HG02840 (cell line): ENCODE data around the gene KIAA1755.

Source experiments
- ATAC-seq: cut with Tn5 transposase; IDR thresholded peaks from one replicate; pipeline ENCODE4 v1.9.1; 2021; ENCODE audit warnings: mild to moderate bottlenecking, moderate library complexity, moderate number of reproducible peaks; ENCODE audit not compliant: unreplicated experiment, low FRiP score

The KIAA1755 gene

DNA sequence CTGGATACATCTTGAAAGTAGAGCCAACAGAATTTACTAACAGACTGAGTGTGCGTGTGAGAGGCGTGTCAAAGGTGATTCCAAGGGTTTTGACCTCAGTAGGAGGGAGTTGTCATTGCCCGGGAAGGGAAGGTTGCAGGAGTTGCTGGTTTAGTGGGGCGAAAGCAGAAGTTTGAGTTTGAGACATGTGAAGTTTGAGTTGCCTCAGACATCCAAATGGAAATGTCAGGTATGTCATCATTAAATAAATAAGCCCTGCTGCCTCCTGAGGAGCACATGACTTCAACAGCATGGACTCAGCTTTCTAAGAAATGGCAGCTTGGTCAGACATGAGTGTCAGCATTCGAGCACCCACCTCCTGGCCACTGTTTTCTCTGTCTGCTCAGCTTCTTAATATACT is 68.9 kb downstream of the KIAA1755 start:
- ATAC-seq = no peak

DNA sequence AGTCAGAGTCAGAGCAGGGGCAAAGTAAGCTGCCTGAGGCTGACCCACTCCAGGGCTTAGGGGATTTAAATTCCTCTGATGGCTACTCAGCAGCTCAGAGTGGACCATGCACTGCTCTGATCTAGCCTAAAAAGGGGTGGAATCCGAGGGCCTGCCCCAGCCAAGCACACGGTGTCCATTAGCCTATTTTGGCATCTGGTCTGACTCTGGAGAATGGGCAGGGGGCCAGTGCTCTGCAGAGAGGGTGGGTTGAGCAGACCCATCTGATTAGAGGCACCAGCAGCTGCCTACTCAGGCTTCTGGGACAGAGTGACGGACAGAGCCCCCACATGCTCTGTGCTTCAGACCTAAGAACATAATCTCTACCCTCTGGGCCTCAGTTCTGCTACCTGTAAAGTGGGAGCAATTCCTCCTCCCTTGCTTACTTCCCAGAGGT is 69.6 kb downstream of the KIAA1755 start:
- ATAC-seq = no peak

DNA sequence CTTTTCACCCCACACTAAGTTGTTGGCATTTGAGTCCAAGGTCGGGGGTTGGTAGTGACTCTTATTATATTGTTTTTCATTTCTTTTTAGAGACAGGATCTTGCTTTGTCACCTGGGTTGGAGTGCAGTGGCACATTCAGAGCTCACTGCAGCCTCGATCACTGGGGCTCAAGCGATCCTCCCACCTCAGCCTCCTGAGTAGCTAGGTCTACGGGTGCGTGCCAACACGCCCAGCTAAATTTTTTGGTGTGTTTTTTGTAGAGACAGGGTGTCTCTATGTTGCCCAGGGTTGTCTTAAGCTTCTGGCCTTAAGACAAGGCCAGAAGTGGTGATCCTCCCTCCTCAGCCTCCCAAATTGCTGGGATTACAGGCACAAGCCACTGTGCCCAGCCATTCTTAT is 70.4 kb downstream of the KIAA1755 start:
- no peak for ATAC-seq

DNA sequence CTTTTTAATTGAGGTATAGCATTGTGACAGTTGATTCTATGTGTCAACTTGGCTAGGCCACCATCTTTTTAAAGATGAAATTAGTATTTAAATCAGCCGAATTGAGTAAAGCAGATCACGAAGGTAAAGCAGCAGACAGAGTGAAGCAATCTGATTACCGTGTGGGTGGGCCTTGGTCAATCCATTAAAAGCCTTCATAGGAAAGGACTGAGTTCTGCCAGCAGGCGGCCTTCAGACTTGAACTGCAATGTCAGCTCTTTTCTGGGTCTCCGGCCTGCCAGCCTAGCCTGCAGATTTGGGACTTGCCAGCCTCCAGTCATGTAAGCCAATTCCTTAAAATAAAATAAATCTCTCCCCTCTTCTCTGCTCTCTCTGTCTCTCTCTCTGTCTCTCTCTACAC is 73.0 kb downstream of the KIAA1755 start:
- no peak for ATAC-seq

DNA sequence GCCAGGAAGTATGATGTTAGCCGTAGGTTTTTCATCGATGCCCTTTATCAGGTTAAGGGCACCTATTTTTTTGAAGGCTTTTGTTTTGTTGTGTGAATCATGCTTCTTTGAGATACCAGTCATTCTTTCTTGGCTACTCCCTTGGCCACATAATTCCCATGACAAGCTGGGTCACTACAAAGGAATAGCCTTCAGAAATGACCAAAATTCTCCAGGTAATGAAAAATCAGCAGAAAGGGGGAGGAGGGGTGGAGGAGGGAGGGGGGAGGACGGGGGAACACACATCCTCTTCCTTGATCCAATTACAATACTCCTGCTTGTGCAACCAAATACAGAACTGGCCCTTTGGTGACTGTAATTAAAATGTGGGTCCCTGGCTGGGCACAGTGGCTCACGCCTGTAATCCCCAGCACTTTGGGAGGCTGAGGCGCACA is 73.7 kb downstream of the KIAA1755 start:
- ATAC-seq = no peak

DNA sequence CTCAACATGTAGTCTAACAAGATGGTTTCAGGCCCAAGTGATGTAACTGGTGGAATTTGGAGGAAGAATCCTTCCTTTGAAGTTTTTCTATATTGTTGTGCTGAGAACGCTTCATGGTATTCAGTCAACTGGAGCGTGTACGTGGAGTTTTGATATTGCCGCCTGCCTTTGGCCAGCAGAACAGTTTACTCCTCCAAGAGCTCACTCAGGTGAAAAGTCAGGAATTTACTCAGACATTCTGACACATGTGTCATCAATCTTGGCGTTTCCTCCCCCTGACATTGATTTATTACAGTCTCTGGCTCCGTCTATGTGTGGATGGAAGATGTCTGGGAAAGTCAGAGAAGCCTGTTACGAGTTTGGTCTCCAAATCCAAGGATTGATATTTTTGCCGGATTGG is 76.4 kb downstream of the KIAA1755 start:
- ATAC-seq = no peak

DNA sequence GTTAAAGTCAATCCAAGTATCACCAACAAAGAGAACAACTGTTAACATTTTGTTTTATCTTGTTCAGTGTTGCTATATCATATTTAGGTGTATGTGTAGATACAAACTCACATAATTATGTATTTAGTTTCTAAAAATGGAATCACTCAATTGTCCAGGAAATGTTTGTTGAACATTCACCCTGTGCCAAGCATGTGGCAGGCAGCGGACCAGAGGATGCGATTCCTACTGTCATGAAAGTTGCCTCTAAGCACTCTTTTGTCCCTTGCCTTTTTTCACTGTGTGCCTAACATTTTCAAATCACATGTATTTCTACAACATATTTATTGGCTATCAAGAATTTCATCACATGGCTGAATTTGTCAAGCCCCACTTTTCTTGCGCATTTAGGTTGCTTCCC is 78.6 kb downstream of the KIAA1755 start:
- ATAC-seq = no peak

DNA sequence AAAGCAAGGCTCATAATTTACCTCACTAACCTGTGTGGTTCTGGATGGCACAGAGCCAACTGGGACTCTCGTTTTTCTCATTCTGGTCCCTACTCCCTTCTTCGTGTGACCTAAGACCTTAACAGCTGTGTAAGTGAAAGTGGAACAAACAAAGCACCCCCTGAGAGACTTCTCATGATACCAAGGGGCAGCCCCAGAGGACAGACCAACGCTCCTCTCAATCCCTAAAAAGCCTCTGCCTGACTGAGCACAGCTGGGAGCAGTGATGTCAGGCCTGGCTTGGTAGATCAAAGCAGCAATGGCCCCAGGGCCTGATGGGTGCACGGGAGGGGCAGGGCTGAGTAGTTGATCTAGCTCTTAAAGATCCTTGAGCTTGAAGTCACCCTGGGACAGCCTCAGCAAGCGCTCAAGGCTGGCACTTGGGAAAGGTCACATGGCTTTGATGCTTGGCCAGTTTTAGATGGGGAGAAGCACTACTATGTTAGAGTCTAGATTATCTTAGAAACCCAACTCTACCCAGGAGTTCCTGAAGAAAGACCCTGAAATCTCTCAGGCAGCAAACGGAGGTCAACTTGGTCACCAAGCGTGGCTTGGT is 79.2 kb downstream of the KIAA1755 start:
- no peak for ATAC-seq

DNA sequence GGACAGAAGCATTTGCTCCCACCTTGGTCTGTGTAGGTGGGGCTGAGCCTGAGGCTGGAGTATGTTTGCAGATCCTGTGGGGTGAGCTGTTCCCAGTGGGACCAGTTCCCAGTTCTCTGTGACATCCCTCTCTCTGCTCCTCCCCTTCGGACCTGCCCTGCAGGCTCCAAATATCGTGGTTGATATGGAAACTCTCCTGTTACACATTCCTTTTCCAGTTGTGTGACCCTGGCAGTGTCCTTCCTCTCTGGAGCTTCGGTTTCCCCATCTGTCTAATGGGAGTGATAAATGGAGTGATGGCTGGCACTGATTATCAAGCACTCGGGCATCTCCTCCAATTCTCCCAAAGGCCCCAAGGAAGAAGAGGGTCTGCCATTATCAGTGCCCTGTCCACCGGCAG is 79.8 kb downstream of the KIAA1755 start:
- no peak for ATAC-seq

DNA sequence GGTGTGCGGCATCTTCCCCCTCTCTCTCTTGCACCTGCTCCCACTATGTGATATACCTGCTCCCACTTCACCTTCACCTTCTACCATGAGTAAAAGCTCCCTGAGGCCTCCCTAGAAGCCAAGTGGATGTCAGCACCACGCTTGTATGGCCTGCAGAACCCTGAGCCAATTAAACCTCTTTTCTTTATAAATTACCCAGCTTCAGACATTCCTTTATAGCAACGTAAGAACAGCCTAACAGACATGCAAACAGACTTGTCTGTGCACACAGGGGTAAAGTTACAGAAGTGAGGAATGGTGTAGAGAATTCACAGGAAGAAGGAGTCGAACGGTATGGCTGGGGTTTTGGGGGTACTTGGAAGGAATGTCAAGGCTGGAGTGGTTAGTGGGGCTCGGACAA is 80.7 kb downstream of the KIAA1755 start:
- no peak for ATAC-seq

DNA sequence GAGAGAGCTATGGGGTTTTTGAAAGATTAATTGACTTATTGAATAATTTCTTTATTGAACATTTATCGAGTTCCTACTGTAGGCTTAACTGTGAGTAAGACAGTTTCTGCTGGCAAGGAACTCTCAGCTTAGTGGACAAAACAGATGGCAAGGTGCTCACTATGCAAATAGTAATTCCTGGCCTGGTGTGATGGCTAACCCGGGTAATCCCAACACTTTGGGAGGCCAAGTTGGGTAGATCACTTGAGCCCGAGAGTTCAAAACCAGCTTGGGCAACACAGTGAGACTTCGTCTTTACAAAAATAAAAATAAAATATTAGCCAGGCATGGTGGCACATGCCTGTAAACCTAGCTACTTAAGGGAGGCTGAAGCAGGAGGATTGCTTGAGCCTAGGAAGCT is 82.0 kb downstream of the KIAA1755 start:
- ATAC-seq = no peak

DNA sequence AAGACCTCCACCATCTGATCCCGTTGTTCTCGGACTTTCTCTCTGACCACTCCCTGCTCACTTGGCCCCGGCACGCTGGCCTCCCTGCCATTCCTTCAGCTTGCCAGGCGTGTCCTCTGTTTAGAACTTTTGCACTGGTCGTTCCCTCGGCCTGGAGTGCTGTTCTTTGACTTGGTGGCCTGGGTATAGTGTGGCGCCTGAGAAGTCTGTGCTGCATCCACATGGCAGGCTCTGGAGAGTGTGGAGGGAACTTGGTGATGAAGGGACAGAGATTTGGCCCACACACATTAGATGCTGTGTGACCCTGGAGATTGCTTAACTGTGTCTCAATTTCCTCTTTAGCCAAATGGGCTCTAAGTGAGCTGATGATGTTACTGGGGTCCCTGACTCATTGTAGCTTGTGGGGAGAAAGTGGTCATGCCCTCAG is 82.5 kb downstream of the KIAA1755 start:
- ATAC-seq = no peak

DNA sequence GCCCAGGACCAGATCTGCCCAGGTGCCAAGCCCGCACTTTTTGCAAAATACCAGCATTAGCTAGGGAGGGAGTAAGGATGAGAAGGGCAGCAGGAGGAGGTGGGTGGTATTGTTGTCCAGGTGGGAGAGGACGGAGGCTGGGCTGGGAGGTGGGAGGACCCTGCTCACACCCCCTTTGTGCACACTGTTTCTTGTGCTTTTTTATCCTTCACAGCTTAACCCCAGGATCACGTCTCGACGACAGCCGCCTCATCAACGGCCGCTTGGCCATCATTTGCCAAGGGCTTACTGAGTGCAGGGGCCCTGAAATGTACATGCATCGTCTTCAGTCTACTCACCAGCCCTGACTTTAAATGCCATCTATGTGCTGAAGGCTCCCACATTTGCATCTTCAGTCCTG is 83.3 kb downstream of the KIAA1755 start:
- no peak for ATAC-seq

DNA sequence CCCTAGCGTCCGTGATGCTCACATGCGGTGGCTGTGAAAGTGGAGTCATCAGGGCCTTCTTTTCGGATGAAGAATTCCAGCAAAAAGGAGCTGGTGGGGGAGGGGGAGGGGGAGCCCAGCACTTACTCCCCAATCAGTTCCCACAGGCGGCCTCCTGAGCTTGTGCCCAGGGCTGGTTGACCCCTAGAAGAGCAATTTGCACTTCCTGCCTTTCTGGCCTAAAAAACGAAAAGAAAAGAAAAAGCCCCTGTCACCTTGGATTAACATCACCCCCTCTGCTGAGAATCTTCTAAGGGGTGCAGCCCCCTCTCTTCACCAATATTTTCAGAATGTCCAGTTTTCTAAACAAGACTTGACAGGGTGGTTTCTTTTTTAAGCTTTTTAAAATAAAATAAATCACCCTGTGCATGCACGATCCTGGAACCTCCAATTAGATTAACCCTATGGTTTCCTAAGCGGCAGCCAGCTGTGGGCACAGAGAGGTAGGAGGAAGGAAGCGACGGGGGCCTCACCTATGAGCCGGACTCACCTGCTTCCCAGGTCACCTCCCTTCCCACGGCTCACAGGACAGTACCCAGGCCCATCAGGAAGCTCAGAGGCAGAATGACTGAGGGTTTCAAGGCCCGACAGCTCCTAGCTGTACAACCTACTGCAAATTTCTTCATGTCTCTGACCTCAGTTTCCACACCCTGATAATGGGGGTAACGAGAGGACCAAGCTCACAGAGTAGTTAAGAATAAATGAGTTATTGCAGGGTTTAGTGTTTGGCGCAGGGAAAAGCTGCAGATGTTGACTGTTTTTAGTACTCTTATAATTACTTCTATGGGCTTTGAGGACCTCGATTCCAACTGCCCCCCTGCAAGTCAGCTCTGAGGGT is 85.0 kb downstream of the KIAA1755 start:
- no peak for ATAC-seq

DNA sequence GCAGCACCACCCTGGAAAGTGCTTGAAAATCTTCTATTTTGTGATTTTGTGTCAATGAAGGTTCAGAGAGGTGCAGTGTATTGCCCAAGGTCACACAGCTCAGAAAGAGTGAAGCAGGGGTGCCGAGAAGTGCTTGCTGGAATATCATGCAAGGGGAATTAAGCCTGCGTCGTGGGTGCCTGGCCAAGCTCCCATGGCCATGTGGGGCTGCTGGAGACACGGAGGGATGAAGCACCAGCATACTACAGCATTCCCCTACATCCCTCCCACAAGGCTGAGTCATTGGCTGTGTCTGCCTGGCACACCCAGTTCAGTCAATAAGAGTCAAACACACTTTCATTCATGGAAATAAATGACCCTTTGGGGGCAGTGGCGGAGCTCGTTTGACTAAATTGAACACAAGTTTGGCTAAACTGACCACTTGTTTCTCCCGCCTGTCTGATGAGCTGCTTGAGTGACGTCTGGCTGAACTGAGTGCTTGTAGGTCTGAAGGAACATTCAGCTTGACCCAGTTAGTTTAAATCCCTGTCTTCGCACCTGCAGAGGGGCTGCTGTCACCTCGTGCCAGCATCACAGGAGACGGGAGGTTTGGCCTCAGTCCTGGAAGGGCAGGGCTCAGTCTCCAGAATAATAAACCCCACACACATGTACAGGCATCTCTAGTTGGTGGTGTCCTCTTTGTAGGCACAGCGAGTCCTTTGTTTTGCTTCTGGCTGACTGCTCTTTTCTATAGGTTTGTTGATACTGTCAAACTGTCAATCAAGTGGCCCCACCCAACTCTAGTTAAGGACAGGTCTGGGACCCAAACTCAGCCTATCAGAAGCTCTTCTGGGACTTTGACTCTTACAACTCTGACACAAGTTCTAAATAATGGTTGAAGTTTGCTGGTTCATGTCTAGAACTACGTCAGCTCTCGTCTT is 87.0 kb downstream of the KIAA1755 start:
- no peak for ATAC-seq

DNA sequence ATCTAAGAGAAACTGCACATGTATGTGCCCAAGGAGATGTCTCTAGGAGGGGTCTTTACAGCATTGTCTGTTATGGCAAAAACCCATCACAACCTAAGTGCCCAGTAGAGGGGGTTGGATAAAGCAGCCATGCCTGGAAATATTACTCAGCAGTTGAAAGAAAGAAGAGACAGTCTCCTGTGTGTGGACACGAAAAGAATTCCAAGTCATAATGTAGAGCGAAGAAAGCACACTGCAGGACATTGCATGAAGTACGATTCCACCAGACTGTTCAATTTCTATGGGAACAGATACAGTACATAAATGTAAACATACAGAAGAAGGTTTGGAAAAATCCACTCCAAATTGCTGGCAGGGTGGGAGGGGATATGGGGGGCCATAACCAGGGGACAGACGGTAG is 88.1 kb downstream of the KIAA1755 start:
- ATAC-seq = no peak

DNA sequence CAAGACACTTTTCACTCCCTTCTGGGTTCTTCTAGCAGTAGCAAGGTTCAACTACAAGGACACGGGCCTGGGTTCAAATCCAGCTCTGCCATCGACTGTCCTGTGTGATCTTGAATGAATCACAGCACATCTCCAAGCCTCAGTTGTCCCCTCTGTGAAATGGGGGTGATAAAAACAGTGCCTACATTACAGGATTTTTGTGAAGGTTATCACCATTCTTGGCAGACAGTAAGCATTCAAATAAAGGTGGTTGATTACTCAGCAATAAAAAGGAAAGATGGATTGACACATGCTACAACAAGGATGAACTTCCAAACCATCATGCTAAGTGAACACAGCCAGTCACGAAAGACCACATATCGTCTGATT is 88.9 kb downstream of the KIAA1755 start:
- ATAC-seq = no peak

DNA sequence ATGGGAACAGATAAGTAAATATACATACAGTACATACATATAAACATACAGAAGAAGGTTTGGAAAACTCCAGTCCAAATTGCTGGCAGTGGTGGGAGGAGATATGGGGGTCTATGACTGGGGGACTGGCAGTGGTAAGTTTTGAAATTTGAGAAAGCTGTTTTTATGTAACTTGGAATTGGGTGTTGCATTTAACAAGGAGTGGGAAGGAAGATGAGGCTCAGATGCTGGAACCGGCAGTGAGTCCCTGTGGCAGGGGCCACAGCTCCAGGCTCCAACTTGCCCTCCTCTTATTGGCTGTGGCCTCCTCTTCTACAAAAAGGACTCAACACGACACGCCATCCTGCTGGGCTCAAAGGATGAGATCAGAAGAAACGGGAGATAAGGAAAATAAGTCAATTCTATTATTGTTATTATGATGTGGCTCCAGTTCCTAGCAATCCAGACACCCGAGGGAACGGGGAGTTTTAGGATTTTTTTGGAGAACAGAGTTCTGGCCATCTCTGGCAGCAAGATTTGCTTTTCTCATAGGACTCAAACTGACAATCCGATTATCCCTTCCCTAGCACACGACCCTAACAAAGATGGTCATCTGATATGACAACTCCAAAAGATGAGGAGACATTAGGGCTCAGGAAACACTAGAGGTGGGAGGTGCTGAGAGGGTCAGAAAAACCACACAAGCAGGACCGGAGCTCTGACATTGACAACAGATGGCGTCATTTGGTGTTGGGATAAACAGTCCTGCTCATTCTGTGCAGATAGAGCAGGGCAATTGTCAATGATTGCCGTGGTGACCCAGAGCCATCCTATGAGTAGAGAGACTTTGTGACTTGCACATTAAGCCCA is 89.5 kb downstream of the KIAA1755 start:
- ATAC-seq = no peak

DNA sequence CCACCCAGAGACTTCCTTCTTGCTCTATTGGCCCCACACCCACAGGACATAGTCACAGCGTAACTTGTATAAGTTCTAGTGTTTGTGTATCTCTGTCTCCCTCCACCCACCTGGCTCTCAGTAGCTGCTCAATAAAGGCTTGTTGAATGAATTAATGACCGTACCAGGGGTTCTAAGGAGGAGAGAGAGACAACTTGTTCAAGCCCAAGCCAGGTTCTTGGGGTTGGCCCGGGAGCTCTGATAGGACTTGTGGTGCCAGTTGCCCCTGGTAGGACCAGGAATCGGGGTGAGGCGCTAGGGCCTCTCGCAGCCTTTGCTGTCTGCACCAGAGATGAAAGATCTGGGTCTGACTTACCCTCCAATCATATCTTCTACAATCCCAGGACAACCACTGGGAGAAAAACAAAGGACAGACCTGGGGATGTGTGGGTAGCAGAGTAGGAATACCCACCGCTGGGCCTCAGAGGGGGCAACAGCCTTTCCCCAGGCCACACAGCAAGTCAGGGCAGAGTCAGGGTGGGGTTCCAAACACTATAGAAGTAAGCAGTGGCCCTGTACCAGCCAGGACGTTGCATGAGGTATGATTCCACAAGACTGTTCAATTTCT is 90.2 kb downstream of the KIAA1755 start:
- ATAC-seq = no peak
